ENCODE results near the gene NFKBIL1.
A peak's percentile ranks its signal among the peaks of the same experiment; 100 is the strongest.

The NFKBIL1 gene

GRCh38 chr6:31567531-31568370 lies 20.3 kb downstream of the NFKBIL1 start:
- no peak for DNase-seq (ENCODE audit: low read depth)
- TF ChIP-seq MYC (IDR thresholded peaks at IDR 0.05; ENCODE audit: low read depth, low read length): no peak
- no peak for TF ChIP-seq POLR2A (IDR thresholded peaks at IDR 0.05; ENCODE audit: extremely low read depth, insufficient read length)
- TF ChIP-seq, protein P1, sequence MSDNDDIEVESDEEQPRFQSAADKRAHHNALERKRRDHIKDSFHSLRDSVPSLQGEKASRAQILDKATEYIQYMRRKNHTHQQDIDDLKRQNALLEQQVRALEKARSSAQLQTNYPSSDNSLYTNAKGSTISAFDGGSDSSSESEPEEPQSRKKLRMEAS (IDR thresholded peaks at IDR 0.05; ENCODE audit: low read depth, low read length): no peak
- no peak for TF ChIP-seq CTCF (IDR thresholded peaks at IDR 0.05; ENCODE audit: low read depth, low read length)
- H3K4me3 ChIP-seq (ENCODE audit: low read depth, low read length): no peak overlapping the region

GRCh38 chr6:31568537-31568961 lies 21.1 kb downstream of the NFKBIL1 start:
- H3K4me3 ChIP-seq (ENCODE audit: low read depth, low read length): no peak overlapping the region
- no peak for DNase-seq (ENCODE audit: low read depth)
- no peak for TF ChIP-seq POLR2A (IDR thresholded peaks at IDR 0.05; ENCODE audit: extremely low read depth, insufficient read length)
- TF ChIP-seq MYC (IDR thresholded peaks at IDR 0.05; ENCODE audit: low read depth, low read length): no peak
- no peak for TF ChIP-seq CTCF (IDR thresholded peaks at IDR 0.05; ENCODE audit: low read depth, low read length)
- TF ChIP-seq, protein P1 (IDR thresholded peaks at IDR 0.05; ENCODE audit: low read depth, low read length): 0 out of 2 replicates have a peak, but pooled peaks have one; percentile 7

GRCh38 chr6:31569861-31570536 lies 22.6 kb downstream of the NFKBIL1 start:
- DNase-seq (ENCODE audit: low read depth): no peak
- TF ChIP-seq CTCF (IDR thresholded peaks at IDR 0.05; ENCODE audit: low read depth, low read length): no peak
- no peak overlapping the region for H3K4me3 ChIP-seq (ENCODE audit: low read depth, low read length)

- no peak for DNase-seq (ENCODE audit: low read depth)
- TF ChIP-seq, protein P1 (IDR thresholded peaks at IDR 0.05; ENCODE audit: low read depth, low read length): no peak
- TF ChIP-seq MYC (IDR thresholded peaks at IDR 0.05; ENCODE audit: low read depth, low read length): no peak
- H3K4me3 ChIP-seq (ENCODE audit: low read depth, low read length): no peak within 1 kb of the TSS
These were observed 24.9 kb downstream of the NFKBIL1 start, which contains the start of gene LTA for GRCh38 chr6:31572041-31572911. LTA (plus strand) TSS chr6:31572289; CDS start chr6:31572743, 454 bp downstream.

- TF ChIP-seq MYC (IDR thresholded peaks at IDR 0.05; ENCODE audit: low read depth, low read length) (no peak), POLR2A (IDR thresholded peaks at IDR 0.05; ENCODE audit: extremely low read depth, insufficient read length) (no peak), CTCF (IDR thresholded peaks at IDR 0.05; ENCODE audit: low read depth, low read length) (no peak)
- TF ChIP-seq, protein P1 (IDR thresholded peaks at IDR 0.05; ENCODE audit: low read depth, low read length): no peak
- H3K4me3 ChIP-seq (ENCODE audit: low read depth, low read length): no peak overlapping the region
- no peak for DNase-seq (ENCODE audit: low read depth)
These were observed 26.1 kb downstream of the NFKBIL1 start for GRCh38 chr6:31573239-31574105.

Data from NB4 (cell line).